HG03439 (cell line): ENCODE data around the gene TRAF4.
"Not testable (repeated sequence)": the region's sequence is repeated elsewhere in the genome, so short reads cannot be mapped to it uniquely, and the experiment has no call there.

Experiments
- ATAC-seq: cut with Tn5 transposase; IDR thresholded peaks from one replicate; pipeline ENCODE4 v1.9.1; 2021; ENCODE audit warnings: mild to moderate bottlenecking, moderate library complexity; ENCODE audit not compliant: unreplicated experiment

TRAF4 gene

GRCh38 chr17:28712705-28713415 lies 31.0 kb upstream of the TRAF4 start:
- no peak for ATAC-seq

- no peak for ATAC-seq
Measured at GRCh38 chr17:28714281-28714680, 29.5 kb upstream of the TRAF4 start.

GRCh38 chr17:28715217-28715616 lies 28.6 kb upstream of the TRAF4 start:
- ATAC-seq, result no peak

- no peak for ATAC-seq
Measured at GRCh38 chr17:28716740-28717577, 26.9 kb upstream of the TRAF4 start.

DNA sequence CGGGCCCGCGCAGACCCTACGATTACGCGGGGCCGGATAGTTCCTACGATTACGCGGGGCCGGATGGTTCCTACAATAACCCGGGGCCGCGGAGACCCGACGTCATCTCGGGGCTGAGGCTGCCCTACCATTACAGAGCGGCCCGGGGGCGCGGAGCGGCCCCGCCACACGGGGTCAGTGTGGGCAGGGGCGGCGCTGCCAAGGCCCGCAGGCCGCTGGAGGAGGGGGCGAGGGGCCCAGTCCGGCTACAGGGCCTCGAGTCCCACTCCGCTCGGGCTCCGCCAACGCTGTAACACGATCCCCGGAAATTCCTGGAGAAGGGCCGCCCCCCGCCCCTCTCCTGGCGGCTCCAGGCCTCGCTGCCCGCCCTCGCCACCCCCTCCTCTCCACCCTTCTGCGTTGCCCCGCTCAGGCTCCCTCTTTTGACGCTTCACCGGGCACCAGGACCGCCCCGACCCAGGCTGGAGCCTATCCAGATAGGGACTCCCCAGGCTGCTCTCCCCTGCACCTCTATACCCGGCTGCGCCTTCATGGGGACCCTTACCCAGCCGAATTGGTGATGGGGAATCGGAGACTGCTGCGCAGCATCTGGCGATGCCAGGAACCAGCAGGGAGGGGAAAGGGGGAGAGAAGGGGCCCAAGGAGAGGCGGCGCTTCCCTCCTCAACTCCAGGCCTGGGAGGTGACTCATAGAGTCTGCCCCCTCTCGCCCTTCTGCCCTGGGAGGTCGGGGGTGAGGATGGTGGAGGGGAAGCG lies 26.1 kb upstream of the TRAF4 start, which contains the start of gene RAB34:
Gene RAB34, minus strand, starts transcription at position 291 of the 755 bp plus-strand sequence. CDS start 602 bp downstream, outside the sequence.
- ATAC-seq, result no peak

- no peak for ATAC-seq
Measured at GRCh38 chr17:28718333-28719020, 25.3 kb upstream of the TRAF4 start.

DNA sequence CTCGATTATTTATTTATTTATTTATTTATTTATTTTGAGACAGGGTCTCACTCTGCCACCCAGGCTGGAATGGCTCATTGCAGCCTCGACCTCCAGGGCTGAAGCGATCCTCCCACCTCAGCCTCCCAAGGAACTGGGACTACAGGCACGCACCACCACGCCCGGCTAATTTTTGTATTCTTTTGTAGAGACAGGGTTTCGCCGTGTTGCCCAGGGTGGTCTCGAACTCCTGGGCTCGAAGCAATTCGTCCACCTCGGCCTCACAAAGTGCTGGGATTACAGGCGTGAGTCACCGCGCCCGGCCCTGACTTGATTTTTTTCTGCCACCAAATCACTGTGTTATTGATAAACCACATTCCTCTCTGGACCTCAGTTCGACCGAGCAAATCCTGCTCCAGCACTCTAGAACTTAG lies 24.8 kb upstream of the TRAF4 start:
- ATAC-seq, result no peak

- ATAC-seq, result no peak
Measured at GRCh38 chr17:28720247-28720996, 23.4 kb upstream of the TRAF4 start.

DNA sequence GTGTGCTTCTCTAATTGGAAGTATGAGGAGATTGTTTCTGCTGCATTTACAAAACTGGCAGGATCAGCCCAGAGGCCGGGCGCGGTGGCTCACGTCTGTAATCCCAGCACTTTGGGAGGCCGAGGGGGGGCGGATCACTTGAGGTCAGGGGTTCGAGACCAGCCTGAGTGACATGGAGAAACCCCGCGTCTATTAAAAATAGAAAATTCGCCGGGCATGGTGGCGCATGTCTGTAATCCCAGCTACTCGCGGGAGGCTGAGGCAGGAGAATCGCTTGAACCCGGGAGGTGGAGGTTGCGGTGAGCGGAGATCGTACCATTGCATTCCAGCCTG lies 22.8 kb upstream of the TRAF4 start:
- ATAC-seq, result not testable (repeated sequence)

DNA sequence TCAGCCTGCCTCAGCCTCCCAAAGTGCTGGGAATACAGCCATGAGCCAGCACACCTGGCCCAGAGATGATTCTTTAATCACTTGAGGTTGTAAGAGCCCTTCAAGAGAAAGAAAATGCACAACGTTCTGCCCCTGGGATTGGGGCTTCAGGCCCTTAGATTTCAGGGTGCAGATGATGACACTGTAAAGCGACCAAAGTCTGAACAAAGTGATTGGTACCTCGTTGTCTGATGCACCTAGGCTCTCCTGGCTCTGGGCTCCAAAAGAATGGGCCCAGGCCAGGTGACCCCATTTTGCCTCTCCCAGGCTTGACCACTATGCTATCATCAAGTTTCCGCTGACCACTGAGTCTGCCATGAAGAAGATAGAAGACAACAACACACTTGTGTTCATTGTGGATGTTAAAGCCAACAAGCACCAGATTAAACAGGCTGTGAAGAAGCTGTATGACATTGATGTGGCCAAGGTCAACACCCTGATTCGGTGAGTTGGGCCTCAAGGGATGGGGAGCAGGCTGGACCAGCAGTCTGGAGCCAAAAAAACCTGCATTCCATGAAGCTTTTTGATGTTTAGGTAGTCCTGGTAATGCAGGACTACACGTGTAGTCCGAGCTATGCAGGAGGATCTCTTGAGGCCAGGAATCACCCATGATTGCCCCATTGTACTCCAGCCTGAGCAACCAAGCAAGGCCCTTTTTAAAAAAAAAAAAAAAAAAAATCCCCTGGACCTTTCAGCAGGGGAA lies 21.2 kb upstream of the TRAF4 start:
- no peak for ATAC-seq

GRCh38 chr17:28723159-28723835 lies 20.5 kb upstream of the TRAF4 start:
- no peak for ATAC-seq

DNA sequence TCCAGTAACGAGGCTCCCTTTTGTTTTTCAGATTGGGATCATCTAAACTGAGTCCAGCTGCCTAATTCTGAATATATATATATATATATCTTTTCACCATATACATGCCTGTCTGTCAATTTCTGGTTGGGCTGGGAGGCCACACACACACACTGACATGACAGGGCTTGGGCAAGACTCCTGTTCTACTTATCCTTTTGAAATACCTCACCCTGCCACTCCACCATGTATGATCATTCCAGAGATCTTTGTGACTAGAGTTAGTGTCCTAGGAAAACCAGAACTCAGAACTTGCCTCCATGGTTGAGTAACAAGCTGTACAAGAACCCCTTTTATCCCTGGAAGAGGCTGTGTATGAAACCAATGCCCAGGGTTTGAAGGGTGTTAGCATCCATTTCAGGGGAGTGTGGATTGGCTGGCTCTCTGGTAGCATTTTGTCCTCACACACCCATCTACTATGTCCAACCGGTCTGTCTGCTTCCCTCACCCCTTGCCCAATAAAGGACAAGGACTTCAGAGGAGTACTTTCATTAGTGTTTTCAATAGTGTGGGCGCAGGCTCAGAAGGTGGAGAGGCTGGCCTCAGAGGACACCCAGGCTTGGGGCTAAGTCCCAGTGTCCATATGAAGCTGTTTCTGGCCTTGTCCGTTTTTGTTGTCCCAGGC lies 19.8 kb upstream of the TRAF4 start:
- not testable (repeated sequence) for ATAC-seq

DNA sequence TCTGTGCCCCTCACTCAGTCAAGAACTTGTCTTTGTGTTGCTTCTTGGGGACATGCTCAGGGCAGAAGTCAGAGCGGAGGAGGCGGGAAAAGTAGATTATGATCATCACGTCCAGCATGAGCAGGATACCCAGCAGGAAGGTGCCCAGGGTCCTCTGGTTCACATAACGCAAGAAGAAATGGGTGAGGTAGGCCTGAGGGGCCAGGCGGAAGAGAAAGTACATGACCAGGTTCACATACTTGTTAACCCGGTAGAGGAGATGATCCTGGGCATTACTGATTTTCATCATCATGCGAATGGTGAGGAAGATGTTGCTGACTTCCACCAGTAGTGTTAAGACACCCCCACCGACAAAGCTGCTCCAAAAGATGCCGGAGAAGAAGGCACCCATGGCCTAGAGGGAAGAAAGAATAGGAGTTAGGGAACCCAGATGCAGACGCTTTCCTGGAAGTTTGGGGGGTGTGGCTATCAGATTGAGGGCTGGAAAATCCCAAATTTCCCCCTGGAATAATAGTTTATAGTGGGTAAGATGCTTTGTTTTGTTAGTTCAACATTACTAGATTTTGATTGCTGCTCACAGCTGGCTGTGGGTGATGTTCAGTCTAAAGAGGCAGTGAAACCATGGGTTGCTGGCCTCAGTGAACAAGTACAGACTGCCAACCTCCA lies 19.2 kb upstream of the TRAF4 start:
- ATAC-seq, result no peak

GRCh38 chr17:28725166-28725659 lies 18.6 kb upstream of the TRAF4 start:
- ATAC-seq, result no peak

GRCh38 chr17:28725660-28726225 lies 18.1 kb upstream of the TRAF4 start:
- ATAC-seq, result peak; percentile 6

GRCh38 chr17:28726226-28726626 lies 17.6 kb upstream of the TRAF4 start, which contains the start of gene TLCD1:
Gene TLCD1, minus strand, starts transcription at chr17:28726233. Its CDS starts 136 bp downstream, at chr17:28726097.
- ATAC-seq, result peak; percentile 9
